ENCODE measurements around the gene NUCB1. TPM values are rescaled to one million over a fixed set of nuclear protein-coding genes. Genes with fewer than 3 reads are reported as not detected.

The NUCB1 gene
- total and polyA plus RNA-seq, 4 donors = 186 to 775 (median 238) TPM

GRCh38 chr19:48866692-48867091 lies 33.4 kb upstream of the NUCB1 start (continued):
- no peak for TF ChIP-seq ZBTB33 (IDR thresholded peaks at IDR 0.05)

GRCh38 chr19:48867123-48867745 lies 32.9 kb upstream of the NUCB1 start:
- Histone ChIP-seq H3K4me1 (ENCODE audit: control insufficient read depth in 4 of 4, insufficient read depth in 4 of 4, low read length in 3 of 4) (peaks cover 5 to 9% (median 6%) of the 10 kb centered on the region in 4 donors), H3K36me3 (ENCODE audit: control insufficient read depth in 4 of 4, insufficient read depth in 3 of 4, low read depth in 1 of 4, low read length in 3 of 4) (peaks cover 0 to 6% (median 0%) of the 10 kb centered on the region in 4 donors), H3K9me3 (ENCODE audit: control insufficient read depth in 4 of 4, low read length in 3 of 4) (no peaks in the 10 kb centered on the region), H3K9ac (ENCODE audit: low read depth in 1 of 2, low read length in 2 of 2) (peak overlapping the region in 1 of 2 donors; percentile 89), H3K27ac (ENCODE audit: low read depth in 1 of 2, low read length in 2 of 2) (peak overlapping the region; percentile 94 to 95), H3K27me3 (ENCODE audit: control insufficient read depth in 4 of 4, insufficient read depth in 4 of 4, low read length in 3 of 4) (no peaks in the 10 kb centered on the region), H3K4me3 (ENCODE audit: low read depth in 1 of 3, low read length in 3 of 3) (peak overlapping the region; percentile 55 to 71 (median 67))
- TF ChIP-seq YY1 (IDR thresholded peaks at IDR 0.05) = no peak
- no peak for TF ChIP-seq ATF3 (IDR thresholded peaks at IDR 0.05)
- no peak for TF ChIP-seq JUND (IDR thresholded peaks at IDR 0.05)
- no peak for TF ChIP-seq NR2F2 (IDR thresholded peaks at IDR 0.05)
- TF ChIP-seq EGR1 (IDR thresholded peaks at IDR 0.05; ENCODE audit: low read depth in 2 of 2) = no peak
- TF ChIP-seq FOXA1 (IDR thresholded peaks at IDR 0.05) = no peak
- no peak for TF ChIP-seq CTCF (IDR thresholded peaks at IDR 0.05; ENCODE audit: low read depth, low read length, missing input control)
- no peak for TF ChIP-seq SP1 (IDR thresholded peaks at IDR 0.05)
- no peak for TF ChIP-seq TAF1 (conservative IDR thresholded peaks at IDR 0.05)
- no peak for TF ChIP-seq GABPA (IDR thresholded peaks at IDR 0.05 in 1 of 2, conservative IDR thresholded peaks at IDR 0.05 in 1 of 2)
- no peak for TF ChIP-seq RAD21 (IDR thresholded peaks at IDR 0.05)
- TF ChIP-seq HNF4G (IDR thresholded peaks at IDR 0.05) = no peak
- no peak for TF ChIP-seq RXRA (IDR thresholded peaks at IDR 0.05)
- TF ChIP-seq ZBTB33 (IDR thresholded peaks at IDR 0.05) = no peak
- no peak for TF ChIP-seq HNF4A (conservative IDR thresholded peaks at IDR 0.05)
- no peak for TF ChIP-seq FOXA2 (IDR thresholded peaks at IDR 0.05)
- no peak for TF ChIP-seq REST (IDR thresholded peaks at IDR 0.05)
- TF ChIP-seq MAX (IDR thresholded peaks at IDR 0.05) = no peak
- 72% methylated on average over 14 of the region's 14 CpGs for WGBS
- peak; percentile 57 for DNase-seq (ENCODE audit: low spot score)
